IgD-negative memory B cell (primary cell): ENCODE results near the gene WDR49. TPM values are rescaled to one million over a fixed set of nuclear protein-coding genes. Genes with fewer than 3 reads are reported as not detected.
"Not testable (repeated sequence)": the region's sequence is repeated elsewhere in the genome, so short reads cannot be mapped to it uniquely, and the experiment has no call there.

Source experiments
- H3K27ac Mint-ChIP-seq, 3 donors: one replicate each; pipeline ENCODE4 v1.8.0; 2020 to 2022; ENCODE audit warnings: mild to moderate bottlenecking in 3 of 3, mixed read lengths in 3 of 3, moderate library complexity in 1 of 3
- H3K27me3 Mint-ChIP-seq: one replicate; pipeline ENCODE4 v1.8.0; 2021; ENCODE audit warnings: mixed read lengths
- H3K36me3 Mint-ChIP-seq: one replicate; pipeline ENCODE4 v1.8.0; 2020; ENCODE audit warnings: mild to moderate bottlenecking, mixed read lengths
- H3K4me1 Mint-ChIP-seq, 3 donors: one replicate each; pipeline ENCODE4 v1.8.0; 2020 to 2022; ENCODE audit warnings: mixed read lengths in 3 of 3, mild to moderate bottlenecking in 1 of 3
- H3K4me3 Mint-ChIP-seq, 4 donors: one replicate each; pipeline ENCODE4 v1.8.0; 2020 to 2022; ENCODE audit warnings: mild to moderate bottlenecking in 4 of 4, mixed read lengths in 4 of 4, moderate library complexity in 3 of 4
- H3K9me3 Mint-ChIP-seq, 3 donors: one replicate each; pipeline ENCODE4 v1.8.0; 2020 to 2021; ENCODE audit warnings: mixed read lengths in 3 of 3, mild to moderate bottlenecking in 1 of 3
- polyA plus RNA-seq: library from polyadenylated mRNA; unstranded; fragments of 300-500 nt; fragmentation: Illumina TruSeq; gene quantifications from one replicate; pipeline ENCODE4 v1.2.3, GENCODE V29; 2021

WDR49 gene
- polyA plus RNA-seq, 1 donor from 2014 or later, result not detected

- no peaks in the 10 kb centered on the region for H3K9me3 Mint-ChIP-seq
- H3K36me3 Mint-ChIP-seq, result no peaks in the 10 kb centered on the region
- peaks cover 6 to 9% (median 8%) of the 10 kb centered on the region in 3 donors for H3K4me1 Mint-ChIP-seq
- no peaks in the 10 kb centered on the region for H3K27me3 Mint-ChIP-seq
- H3K27ac Mint-ChIP-seq, result no peak overlapping the region
- H3K4me3 Mint-ChIP-seq, result no peak overlapping the region
Measured at GRCh38 chr3:167656821-167657220, 3.1 kb upstream of the WDR49 start.

GRCh38 chr3:167653155-167653554, 587 bp downstream of the WDR49 start:
- no peaks in the 10 kb centered on the region for H3K9me3 Mint-ChIP-seq
- H3K36me3 Mint-ChIP-seq, result no peaks in the 10 kb centered on the region
- H3K27ac Mint-ChIP-seq, result no peak overlapping the region
- peaks cover 6 to 17% (median 9%) of the 10 kb centered on the region in 3 donors for H3K4me1 Mint-ChIP-seq
- H3K4me3 Mint-ChIP-seq, result no peak overlapping the region
- H3K27me3 Mint-ChIP-seq, result no peaks in the 10 kb centered on the region

GRCh38 chr3:167651826-167652225, 1.9 kb downstream of the WDR49 start:
- Mint-ChIP-seq H3K4me3 (no peak overlapping the region), H3K36me3 (no peaks in the 10 kb centered on the region), H3K4me1 (peaks cover 6 to 17% (median 9%) of the 10 kb centered on the region in 3 donors), H3K27me3 (no peaks in the 10 kb centered on the region), H3K9me3 (no peaks in the 10 kb centered on the region), H3K27ac (no peak overlapping the region)

GRCh38 chr3:167650459-167650858, 3.3 kb downstream of the WDR49 start:
- H3K27ac Mint-ChIP-seq, result no peak overlapping the region
- H3K9me3 Mint-ChIP-seq, result peaks cover 2 to 5% (median 5%) of the 10 kb centered on the region in 3 donors
- H3K4me1 Mint-ChIP-seq, result peaks cover 6 to 17% (median 9%) of the 10 kb centered on the region in 3 donors
- no peak overlapping the region for H3K4me3 Mint-ChIP-seq
- H3K27me3 Mint-ChIP-seq, result peaks cover 2% of the 10 kb centered on the region
- H3K36me3 Mint-ChIP-seq, result no peaks in the 10 kb centered on the region

GRCh38 chr3:167649746-167650145, 4.0 kb downstream of the WDR49 start:
- peaks cover 2% of the 10 kb centered on the region for H3K27me3 Mint-ChIP-seq
- H3K9me3 Mint-ChIP-seq, result peaks cover 2 to 5% (median 5%) of the 10 kb centered on the region in 3 donors
- no peak overlapping the region for H3K27ac Mint-ChIP-seq
- H3K4me3 Mint-ChIP-seq, result no peak overlapping the region
- no peaks in the 10 kb centered on the region for H3K36me3 Mint-ChIP-seq
- peaks cover 6 to 17% (median 9%) of the 10 kb centered on the region in 3 donors for H3K4me1 Mint-ChIP-seq

- H3K4me3 Mint-ChIP-seq, result no peak overlapping the region
- no peaks in the 10 kb centered on the region for H3K4me1 Mint-ChIP-seq
- H3K27me3 Mint-ChIP-seq, result peaks cover 3% of the 10 kb centered on the region
- H3K36me3 Mint-ChIP-seq, result no peaks in the 10 kb centered on the region
- peaks cover 2 to 13% (median 12%) of the 10 kb centered on the region in 3 donors for H3K9me3 Mint-ChIP-seq
- no peak overlapping the region for H3K27ac Mint-ChIP-seq
Measured at GRCh38 chr3:167644611-167645010, 9.1 kb downstream of the WDR49 start.

GRCh38 chr3:167631471-167631870, 22.3 kb downstream of the WDR49 start:
- H3K36me3 Mint-ChIP-seq, result no peaks in the 10 kb centered on the region
- no peak overlapping the region for H3K27ac Mint-ChIP-seq
- no peaks in the 10 kb centered on the region for H3K4me1 Mint-ChIP-seq
- H3K27me3 Mint-ChIP-seq, result peaks cover 2% of the 10 kb centered on the region
- peaks cover 0 to 4% (median 0%) of the 10 kb centered on the region in 3 donors for H3K9me3 Mint-ChIP-seq
- H3K4me3 Mint-ChIP-seq, result no peak overlapping the region

- no peaks in the 10 kb centered on the region for H3K36me3 Mint-ChIP-seq
- H3K4me1 Mint-ChIP-seq, result no peaks in the 10 kb centered on the region
- peaks cover 2% of the 10 kb centered on the region for H3K27me3 Mint-ChIP-seq
- H3K4me3 Mint-ChIP-seq, result no peak overlapping the region
- H3K9me3 Mint-ChIP-seq, result no peaks in the 10 kb centered on the region
- no peak overlapping the region for H3K27ac Mint-ChIP-seq
Measured at GRCh38 chr3:167626490-167626889, 27.3 kb downstream of the WDR49 start.

GRCh38 chr3:167615030-167615429, 38.7 kb downstream of the WDR49 start:
- no peaks in the 10 kb centered on the region for H3K36me3 Mint-ChIP-seq
- H3K4me1 Mint-ChIP-seq, result no peaks in the 10 kb centered on the region
- no peak overlapping the region for H3K27ac Mint-ChIP-seq
- H3K9me3 Mint-ChIP-seq, result no peaks in the 10 kb centered on the region
- no peak overlapping the region for H3K4me3 Mint-ChIP-seq
- no peaks in the 10 kb centered on the region for H3K27me3 Mint-ChIP-seq

GRCh38 chr3:167614196-167614595, 39.5 kb downstream of the WDR49 start:
- H3K9me3 Mint-ChIP-seq, H3K4me1 Mint-ChIP-seq: not testable (repeated sequence)

GRCh38 chr3:167611718-167612117, 42.0 kb downstream of the WDR49 start:
- Mint-ChIP-seq H3K4me1 (no peaks in the 10 kb centered on the region), H3K9me3 (no peaks in the 10 kb centered on the region), H3K4me3 (no peak overlapping the region), H3K27ac (no peak overlapping the region), H3K27me3 (peaks cover 2% of the 10 kb centered on the region), H3K36me3 (no peaks in the 10 kb centered on the region)

More at GRCh38 chr3:167614196-167614595, 39.5 kb downstream of the WDR49 start:
- not testable (repeated sequence) for H3K36me3 Mint-ChIP-seq, H3K27me3 Mint-ChIP-seq, H3K27ac Mint-ChIP-seq, H3K4me3 Mint-ChIP-seq

- H3K27me3 Mint-ChIP-seq, result peaks cover 2% of the 10 kb centered on the region
- H3K9me3 Mint-ChIP-seq, result no peaks in the 10 kb centered on the region
- H3K36me3 Mint-ChIP-seq, result no peaks in the 10 kb centered on the region
- H3K4me1 Mint-ChIP-seq, result no peaks in the 10 kb centered on the region
- no peak overlapping the region for H3K4me3 Mint-ChIP-seq
- H3K27ac Mint-ChIP-seq, result no peak overlapping the region
Measured at GRCh38 chr3:167609156-167609555, 44.6 kb downstream of the WDR49 start.

GRCh38 chr3:167606836-167607235, 46.9 kb downstream of the WDR49 start:
- Mint-ChIP-seq H3K4me1 (no peaks in the 10 kb centered on the region), H3K4me3 (no peak overlapping the region), H3K27ac (no peak overlapping the region), H3K9me3 (peaks cover 0 to under 1% (median 0%) of the 10 kb centered on the region in 3 donors), H3K27me3 (peaks cover 2% of the 10 kb centered on the region), H3K36me3 (no peaks in the 10 kb centered on the region)

- Mint-ChIP-seq H3K36me3 (no peaks in the 10 kb centered on the region), H3K4me3 (no peak overlapping the region), H3K27me3 (peaks cover 2% of the 10 kb centered on the region), H3K4me1 (no peaks in the 10 kb centered on the region), H3K9me3 (peaks cover 0 to 1% (median 0%) of the 10 kb centered on the region in 3 donors), H3K27ac (no peak overlapping the region)
Measured at GRCh38 chr3:167605871-167606270, 47.9 kb downstream of the WDR49 start.

- Mint-ChIP-seq H3K9me3 (peaks cover 0 to 3% (median 1%) of the 10 kb centered on the region in 3 donors), H3K4me1 (no peaks in the 10 kb centered on the region), H3K27ac (no peak overlapping the region), H3K27me3 (peaks cover 2% of the 10 kb centered on the region), H3K36me3 (peaks cover 2% of the 10 kb centered on the region), H3K4me3 (no peak overlapping the region)
Measured at GRCh38 chr3:167602041-167602440, 51.7 kb downstream of the WDR49 start.

- H3K27ac Mint-ChIP-seq, result no peak overlapping the region
- H3K9me3 Mint-ChIP-seq, result peaks cover 0 to 4% (median 0%) of the 10 kb centered on the region in 3 donors
- H3K36me3 Mint-ChIP-seq, result peaks cover 2% of the 10 kb centered on the region
- no peaks in the 10 kb centered on the region for H3K27me3 Mint-ChIP-seq
- H3K4me3 Mint-ChIP-seq, result no peak overlapping the region
- H3K4me1 Mint-ChIP-seq, result no peaks in the 10 kb centered on the region
Measured at GRCh38 chr3:167587651-167588050, 66.1 kb downstream of the WDR49 start.
